Activated B cell treated with CpG ODN at 0.5 μM for 24 hours (primary cell): Measurements from ENCODE around the gene GALNT2. TPM values are rescaled to one million over a fixed set of nuclear protein-coding genes. Genes with fewer than 3 reads are reported as not detected.

Source experiments
- ATAC-seq: fragments of 200-7000 bp; cut with Tn5 transposase; one replicate; pipeline ENCODE4 v1.10.0; 2021; ENCODE audit warnings: low read depth, mild to moderate bottlenecking, moderate library complexity
- CTCF ChIA-PET: fragments of 350-600 bp; sonication (Branson Sonifier 250); formaldehyde crosslinking; loops from one replicate; lab custom pipeline; 2021; ENCODE audit warnings: antibody characterized with exemption; lab: Charles Lee
- POLR2A ChIA-PET: fragments of 350-600 bp; sonication (Branson Sonifier 250); formaldehyde crosslinking; loops from one replicate; lab custom pipeline; 2021; ENCODE audit warnings: antibody characterized with exemption; lab: Charles Lee
- DNase-seq: peaks from one replicate; pipeline ENCODE4 v3.0.0; 2022
- H3K27ac Mint-ChIP-seq: one replicate; pipeline ENCODE4 v1.8.0; 2020; ENCODE audit warnings: mixed read lengths
- H3K27me3 Mint-ChIP-seq: one replicate; pipeline ENCODE4 v1.8.0; 2021; ENCODE audit warnings: mixed read lengths
- H3K36me3 Mint-ChIP-seq: one replicate; pipeline ENCODE4 v1.8.0; 2021; ENCODE audit warnings: low read depth, mixed read lengths
- H3K4me1 Mint-ChIP-seq: one replicate; pipeline ENCODE4 v1.8.0; 2021; ENCODE audit warnings: mixed read lengths
- H3K4me3 Mint-ChIP-seq: one replicate; pipeline ENCODE4 v1.8.0; 2020; ENCODE audit warnings: mild to moderate bottlenecking, mixed read lengths
- H3K9me3 Mint-ChIP-seq: one replicate; pipeline ENCODE4 v1.8.0; 2020; ENCODE audit warnings: mixed read lengths
- CTCF ChIP-seq: fragments of 200-600 bp; IDR thresholded peaks from one replicate; pipeline ENCODE4 v1.8.0; 2022; ENCODE audit warnings: antibody characterized with exemption, mild to moderate bottlenecking
- intact Hi-C: fragments of 100-400 bp; cut with micrococcal nuclease; formaldehyde crosslinking; loops from one replicate; pipeline ENCODE4 v1.15.1; 2024
- total RNA-seq: library from RNA; stranded (reverse); gene quantifications from 2 replicates; pipeline ENCODE4 v1.2.3, GENCODE V29; 2022

GALNT2 gene
- total RNA-seq, 1 donor from 2014 or later = 108 TPM

DNA sequence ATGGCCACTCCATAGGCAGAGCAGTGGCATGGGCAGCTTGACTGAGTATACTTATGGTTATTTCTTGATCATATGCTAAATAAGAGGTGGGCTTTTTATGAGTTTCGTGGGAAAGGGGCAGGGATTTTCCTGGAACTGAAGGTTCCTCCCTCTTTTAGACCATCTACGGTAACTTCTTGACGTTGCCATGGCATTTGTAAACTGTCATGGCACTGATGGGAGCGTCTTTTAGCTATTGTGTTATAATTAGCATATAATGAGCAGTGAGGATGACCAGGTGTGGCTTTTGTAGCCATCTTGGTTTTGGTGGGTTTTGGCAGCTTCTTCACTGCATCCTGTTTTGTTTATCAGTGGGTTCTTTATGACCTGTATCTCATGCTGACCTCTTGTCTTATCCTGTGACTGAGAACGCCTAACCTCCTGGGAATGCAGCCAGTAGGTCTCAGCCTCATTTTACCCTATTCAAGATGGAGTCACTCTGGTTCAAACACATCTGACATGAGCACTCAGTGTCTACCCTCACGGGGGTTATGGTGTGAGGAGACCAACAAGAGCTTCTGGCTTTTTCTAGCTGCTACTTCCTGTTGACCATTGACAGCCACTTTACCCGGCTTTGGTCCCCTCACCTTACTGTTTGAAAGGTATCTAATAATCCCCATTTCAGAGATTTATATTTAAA, 71.7 kb downstream of the GALNT2 start:
- H3K27ac Mint-ChIP-seq = no peak overlapping the region
- DNase-seq (no peak), ATAC-seq (no peak)
- no peaks in the 10 kb centered on the region for H3K9me3 Mint-ChIP-seq
- no peaks in the 10 kb centered on the region for H3K27me3 Mint-ChIP-seq
- ChIA-PET CTCF (no interaction called here), POLR2A (interaction anchor here (0.6 to 2.8 kb wide), 2 partner anchors 16 to 67 kb away, joined by 13 to 15 read pairs; no protein-coding TSS in a partner anchor)
- no peak overlapping the region for H3K4me3 Mint-ChIP-seq
- H3K4me1 Mint-ChIP-seq = peaks cover 37% of the 10 kb centered on the region
- peaks cover 54% of the 10 kb centered on the region for H3K36me3 Mint-ChIP-seq
- TF ChIP-seq CTCF = no peak
- intact Hi-C loops = no loop called here

DNA sequence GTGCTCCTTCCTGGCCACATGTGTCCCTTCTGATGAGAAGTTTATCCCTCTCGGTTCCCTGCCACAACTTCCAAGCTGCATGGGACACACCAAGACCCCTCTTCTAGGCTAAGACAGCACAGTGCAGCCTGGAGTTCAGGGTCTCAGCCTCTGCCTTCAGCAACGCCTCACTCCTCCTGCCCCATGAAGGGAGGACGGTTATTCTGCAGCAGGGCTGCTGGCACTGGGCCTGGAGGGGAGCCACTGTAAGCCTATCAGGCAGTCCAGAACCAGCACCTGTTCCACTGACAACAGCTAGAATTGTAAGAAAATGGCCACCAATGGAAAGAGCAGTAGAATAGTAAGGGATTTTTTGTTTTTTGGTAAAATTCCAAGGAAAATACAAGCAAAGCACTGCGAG, 72.3 kb downstream of the GALNT2 start:
- POLR2A ChIA-PET = interaction anchor here (2.8 kb wide), 1 partner anchor 16 kb away, joined by 13 read pairs; no protein-coding TSS in a partner anchor

GRCh38 chr1:230139741-230140140, 72.7 kb downstream of the GALNT2 start:
- Mint-ChIP-seq H3K27me3 (no peaks in the 10 kb centered on the region), H3K4me1 (peaks cover 35% of the 10 kb centered on the region), H3K27ac (no peak overlapping the region), H3K4me3 (no peak overlapping the region), H3K36me3 (peaks cover 53% of the 10 kb centered on the region), H3K9me3 (no peaks in the 10 kb centered on the region)
- DNase-seq (no peak), ATAC-seq (no peak)
- no peak for TF ChIP-seq CTCF
- CTCF ChIA-PET = no interaction called here
- POLR2A ChIA-PET = interaction anchor here (2.8 kb wide), 1 partner anchor 17 kb away, joined by 13 read pairs; no protein-coding TSS in a partner anchor
- intact Hi-C loops = no loop called here

More for the DNA sequence above, 72.3 kb downstream of the GALNT2 start:
- DNase-seq = no peak
- no peak overlapping the region for H3K27ac Mint-ChIP-seq
- peaks cover 55% of the 10 kb centered on the region for H3K36me3 Mint-ChIP-seq
- CTCF ChIA-PET = no interaction called here
- ATAC-seq = no peak
- no peaks in the 10 kb centered on the region for H3K9me3 Mint-ChIP-seq
- intact Hi-C loops = no loop called here
- H3K27me3 Mint-ChIP-seq = no peaks in the 10 kb centered on the region
- TF ChIP-seq CTCF = no peak
- H3K4me1 Mint-ChIP-seq = peaks cover 35% of the 10 kb centered on the region
- H3K4me3 Mint-ChIP-seq = no peak overlapping the region

GRCh38 chr1:230140221-230141020, 73.4 kb downstream of the GALNT2 start:
- H3K4me1 Mint-ChIP-seq = peaks cover 40% of the 10 kb centered on the region
- ChIA-PET POLR2A (interaction anchor here (2.8 kb wide), 1 partner anchor 17 kb away, joined by 13 read pairs; no protein-coding TSS in a partner anchor), CTCF (no interaction called here)
- H3K36me3 Mint-ChIP-seq = peaks cover 51% of the 10 kb centered on the region
- ATAC-seq (no peak), DNase-seq (no peak)
- no peaks in the 10 kb centered on the region for H3K27me3 Mint-ChIP-seq
- H3K27ac Mint-ChIP-seq = no peak overlapping the region
- intact Hi-C loops = no loop called here
- no peak overlapping the region for H3K4me3 Mint-ChIP-seq
- H3K9me3 Mint-ChIP-seq = no peaks in the 10 kb centered on the region
- no peak for TF ChIP-seq CTCF
